NCI-H2081 (cell line): ENCODE results near the gene STARD9.
A peak's percentile ranks its signal among the peaks of the same experiment; 100 is the strongest.
"Not testable (repeated sequence)": the region's sequence is repeated elsewhere in the genome, so short reads cannot be mapped to it uniquely, and the experiment has no call there.

Source experiments
- DNase-seq, 2 experiments: peaks; one replicate each; lab custom pipeline; 2025; lab: John Stamatoyannopoulos, UW

The STARD9 gene

DNA sequence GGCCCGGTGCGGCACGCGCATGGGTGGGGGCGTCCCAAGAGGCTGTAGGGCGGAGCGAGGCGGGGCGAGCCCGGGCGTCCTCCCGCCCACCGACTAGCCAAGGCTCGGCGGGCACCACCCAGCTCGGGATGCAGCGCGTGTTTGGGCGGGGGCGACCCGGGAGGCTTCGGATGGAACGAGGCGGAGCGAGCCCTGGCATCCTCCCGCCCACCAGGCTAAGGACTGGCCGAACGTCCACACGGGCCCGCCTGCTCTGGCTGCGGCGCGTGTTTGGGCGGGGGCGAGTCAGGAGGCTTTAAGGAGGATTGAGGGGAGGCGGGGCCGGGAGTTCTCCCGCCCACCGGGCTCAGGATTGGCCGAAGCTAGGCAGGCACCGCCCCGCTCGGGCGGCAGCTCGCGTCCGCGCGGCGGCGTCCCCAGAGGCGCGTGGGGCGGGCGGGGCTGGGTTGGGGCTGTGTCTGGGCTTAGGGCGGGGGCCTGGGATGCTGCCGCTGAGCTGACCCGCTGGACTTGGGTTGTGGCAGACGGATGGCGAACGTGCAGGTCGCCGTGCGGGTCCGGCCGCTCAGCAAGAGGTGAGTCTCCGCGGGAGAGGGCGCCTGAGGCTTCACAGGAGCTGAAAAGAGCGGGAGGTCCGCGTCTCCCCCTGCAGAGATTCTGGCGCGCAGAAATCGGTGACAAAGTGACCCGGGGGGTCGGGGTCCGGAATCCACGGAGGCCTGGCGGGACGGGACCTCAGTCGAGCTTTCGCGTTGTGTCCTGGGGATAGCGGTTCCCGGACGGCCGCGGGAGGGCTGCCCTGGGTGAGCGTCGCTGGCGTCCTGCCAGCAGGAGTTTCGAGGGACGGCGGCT lies at the start of gene STARD9:
Gene STARD9 (plus strand): TSS at position 419 of the 852 bp plus-strand sequence. CDS start 110 bp downstream, at position 529.
- peak; percentile 97 to 98 for DNase-seq

DNA sequence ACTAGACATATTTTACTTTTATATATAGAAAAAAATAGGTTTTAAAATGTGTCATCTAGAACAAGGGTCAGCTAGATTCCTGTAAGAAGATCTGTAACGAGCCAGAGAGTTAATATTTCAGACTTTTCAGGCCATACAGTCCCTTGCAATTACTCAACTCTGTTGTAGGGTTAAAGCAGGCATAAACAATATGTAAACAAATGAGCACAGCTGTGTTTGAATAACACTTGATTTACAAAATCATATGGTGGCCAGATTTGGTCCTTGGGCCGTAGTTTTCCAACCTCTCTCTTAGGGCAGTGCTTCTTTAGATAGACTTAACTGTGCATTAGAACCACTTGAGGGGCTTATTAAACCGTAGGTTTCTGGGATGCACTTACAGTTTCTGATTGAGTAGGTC lies 46.4 kb upstream of the STARD9 start:
- DNase-seq: no peak

DNA sequence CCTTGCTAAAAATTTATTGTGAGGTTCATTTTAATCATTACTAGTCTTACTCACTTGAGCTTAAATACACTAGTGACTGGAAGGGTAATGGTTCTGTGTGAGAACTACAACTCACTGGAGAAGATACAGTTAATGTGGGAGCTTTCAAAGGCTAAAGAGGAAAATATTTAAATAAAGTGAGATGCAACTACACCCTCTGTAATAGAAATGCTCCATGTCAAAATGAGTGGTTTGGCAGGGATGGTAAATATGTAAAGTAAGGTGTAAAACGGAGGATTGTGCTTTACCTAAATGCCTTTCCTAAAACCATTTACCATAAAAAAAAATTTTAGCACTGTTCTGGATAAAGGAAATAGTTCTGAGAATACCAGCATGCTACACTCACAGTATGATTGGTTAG lies 42.2 kb upstream of the STARD9 start:
- DNase-seq: no peak

DNA sequence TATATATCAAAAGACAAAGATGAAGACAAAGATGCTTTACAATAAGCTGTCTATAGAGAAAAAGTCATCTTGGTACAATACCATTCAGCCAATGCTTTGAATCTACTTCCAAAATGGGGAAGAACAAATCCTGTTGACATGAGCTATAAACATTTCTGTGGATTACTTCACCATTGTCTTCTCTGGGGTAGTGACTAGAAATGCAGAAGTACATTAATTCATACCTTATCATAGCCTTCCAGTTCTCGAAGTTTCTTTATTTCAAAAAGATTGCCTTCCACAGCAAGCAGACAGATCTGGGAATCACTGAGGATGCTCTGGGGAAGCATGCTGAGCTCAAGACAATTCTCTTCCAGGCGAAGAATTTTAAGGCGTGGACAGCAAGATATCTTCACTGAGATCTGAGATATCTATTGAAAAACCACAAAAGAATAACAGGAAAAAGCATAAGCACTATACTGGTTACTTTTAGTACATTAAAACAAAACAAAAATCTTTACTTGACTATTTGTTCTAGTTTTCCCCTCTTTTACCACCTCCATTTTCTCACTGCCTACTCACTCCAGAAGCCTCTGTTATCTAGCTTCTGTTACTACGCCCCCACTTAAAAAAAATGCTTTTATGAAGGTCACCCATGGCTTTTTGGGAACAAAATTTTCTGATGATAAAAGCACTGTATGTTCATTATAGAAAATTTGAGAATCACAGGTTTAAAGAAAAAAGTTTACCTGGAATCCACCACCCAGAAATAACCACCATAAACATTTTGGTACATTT lies 30.4 kb upstream of the STARD9 start:
- DNase-seq: no peak

DNA sequence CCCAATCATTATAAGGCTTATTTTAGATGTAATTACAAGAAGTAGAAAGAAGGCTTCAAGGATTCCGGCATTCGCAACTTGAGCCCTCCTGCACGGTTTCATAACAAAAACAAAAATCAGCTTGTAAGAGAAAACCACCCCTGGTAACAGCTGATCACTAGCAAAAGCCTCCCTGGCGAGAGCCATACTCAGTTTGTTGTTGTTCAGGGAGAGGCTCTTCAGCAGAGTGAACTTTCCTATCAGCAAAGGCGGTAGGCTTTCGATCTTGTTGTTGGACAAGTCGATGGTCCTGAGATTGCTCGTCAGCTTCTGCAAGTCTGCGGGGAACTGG lies 27.5 kb upstream of the STARD9 start:
- DNase-seq: peak in 1 of 2 experiments; percentile 40

DNA sequence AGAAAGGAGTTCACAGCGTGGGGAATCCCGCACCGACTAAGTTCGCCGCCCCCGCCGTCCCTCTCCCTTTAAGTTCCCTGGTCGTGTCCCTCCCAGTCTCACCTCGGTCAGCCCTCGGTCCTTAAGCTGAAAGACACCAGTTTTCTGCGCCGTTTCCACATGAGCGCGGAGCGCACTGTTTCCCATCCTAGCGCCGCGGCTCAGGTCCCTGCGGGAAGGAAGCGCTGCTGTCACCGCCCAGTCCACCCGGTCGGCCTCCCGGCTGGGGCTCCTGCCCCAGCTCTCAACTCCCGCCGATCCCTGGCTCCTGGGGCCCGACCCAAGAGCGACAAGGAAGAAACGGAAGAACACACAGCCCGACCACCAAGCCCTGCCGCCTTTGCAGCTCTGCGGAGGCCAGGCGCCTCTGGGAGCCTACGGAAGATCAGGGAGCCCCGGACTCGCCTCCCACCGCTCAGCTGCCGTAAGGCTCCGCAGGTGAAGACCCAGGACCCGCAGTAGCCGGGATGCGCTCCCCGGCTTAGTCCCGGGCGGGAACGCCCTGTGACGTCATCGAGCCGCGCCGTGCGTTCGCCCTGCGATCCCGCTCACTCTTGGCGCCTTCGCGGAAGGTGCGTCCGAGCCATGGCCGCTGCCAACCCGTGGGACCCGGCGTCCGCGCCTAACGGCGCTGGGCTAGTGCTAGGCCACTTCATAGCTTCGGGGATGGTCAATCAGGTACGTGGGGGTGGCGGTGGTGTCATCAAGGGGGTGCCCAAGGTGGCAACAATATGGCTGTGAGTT lies 27.0 kb upstream of the STARD9 start, which contains the start of the genes HAUS2 and LRRC57:
Gene HAUS2 (plus strand): TSS at position 590 of the 783 bp plus-strand sequence. CDS start 35 bp downstream, at position 625.
Gene LRRC57 (minus strand): TSS at position 545 of the 783 bp plus-strand sequence. CDS start 359 bp downstream, at position 186.
- DNase-seq: peak; percentile 88 to 90

DNA sequence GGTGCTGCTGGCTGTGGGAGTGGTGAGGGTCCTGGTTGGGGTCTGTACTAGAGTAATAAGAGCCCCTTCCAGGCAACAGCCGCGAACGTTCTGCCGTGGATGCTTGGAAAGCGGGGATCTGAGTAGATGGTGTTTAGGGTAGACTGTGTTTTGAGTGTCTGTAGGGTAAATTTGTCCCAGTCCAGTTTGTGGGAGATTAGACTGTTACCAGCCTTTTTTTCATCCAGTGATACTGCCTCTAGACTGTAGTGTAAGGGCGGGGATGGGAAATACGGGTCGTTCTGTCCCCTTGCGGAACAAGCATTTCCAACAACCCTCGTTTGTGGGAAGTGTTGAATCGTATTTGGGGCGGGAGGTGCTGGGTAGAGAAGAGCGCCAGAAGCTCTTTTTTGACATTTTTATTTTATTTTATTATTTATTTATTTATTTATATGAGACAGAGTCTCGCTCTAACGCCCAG lies 26.3 kb upstream of the STARD9 start:
- peak; percentile 9 to 40 for DNase-seq

DNA sequence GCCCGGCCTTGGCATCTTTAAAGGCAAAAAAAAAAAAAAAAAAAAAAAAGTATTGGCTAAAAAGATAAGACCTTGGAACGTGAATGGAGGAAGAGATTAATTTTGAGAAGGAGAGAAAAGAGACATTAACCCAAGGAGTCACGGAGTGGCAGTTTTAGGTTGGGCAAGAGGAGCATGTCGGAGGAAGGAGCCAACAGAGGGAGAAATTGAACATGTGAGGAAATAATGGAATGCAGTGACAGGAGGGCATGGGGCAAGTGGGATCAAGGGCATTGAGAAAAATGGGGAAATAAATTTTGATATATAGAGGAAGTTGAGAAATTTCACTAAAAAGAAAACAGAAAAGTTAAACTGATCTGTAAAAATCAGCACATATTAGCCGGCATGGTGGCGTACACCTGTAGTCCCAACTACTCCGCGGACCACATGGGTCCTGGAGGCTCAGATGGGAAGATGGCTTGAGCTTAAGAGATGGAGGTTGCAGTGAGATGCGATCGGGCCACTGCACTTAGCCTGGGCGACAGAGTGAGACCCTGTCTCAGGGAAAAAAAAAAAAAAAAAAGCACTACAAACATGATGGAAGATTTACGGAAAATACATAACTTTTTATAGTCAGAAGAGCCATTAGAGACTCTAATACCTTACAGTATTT lies 25.5 kb upstream of the STARD9 start:
- DNase-seq: no peak

DNA sequence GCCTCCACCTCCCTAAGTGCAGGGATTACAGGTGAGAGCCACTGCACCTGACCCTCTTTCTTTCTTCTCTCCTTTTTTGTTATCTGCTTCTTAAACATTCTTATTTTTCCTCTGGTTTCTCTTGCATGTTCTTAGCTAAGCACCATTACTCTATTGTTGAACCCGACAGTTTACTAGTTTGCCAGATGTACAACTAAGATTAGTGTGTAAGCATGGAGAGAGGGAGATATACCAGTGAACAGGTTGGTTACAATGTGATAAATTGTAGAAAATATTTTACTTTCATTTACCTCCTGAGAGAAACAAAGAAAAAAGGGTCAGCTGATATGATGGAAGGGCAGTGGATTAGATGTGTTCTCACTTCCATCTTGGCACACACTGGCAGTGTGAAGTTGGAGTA lies 21.9 kb upstream of the STARD9 start:
- DNase-seq: no peak

DNA sequence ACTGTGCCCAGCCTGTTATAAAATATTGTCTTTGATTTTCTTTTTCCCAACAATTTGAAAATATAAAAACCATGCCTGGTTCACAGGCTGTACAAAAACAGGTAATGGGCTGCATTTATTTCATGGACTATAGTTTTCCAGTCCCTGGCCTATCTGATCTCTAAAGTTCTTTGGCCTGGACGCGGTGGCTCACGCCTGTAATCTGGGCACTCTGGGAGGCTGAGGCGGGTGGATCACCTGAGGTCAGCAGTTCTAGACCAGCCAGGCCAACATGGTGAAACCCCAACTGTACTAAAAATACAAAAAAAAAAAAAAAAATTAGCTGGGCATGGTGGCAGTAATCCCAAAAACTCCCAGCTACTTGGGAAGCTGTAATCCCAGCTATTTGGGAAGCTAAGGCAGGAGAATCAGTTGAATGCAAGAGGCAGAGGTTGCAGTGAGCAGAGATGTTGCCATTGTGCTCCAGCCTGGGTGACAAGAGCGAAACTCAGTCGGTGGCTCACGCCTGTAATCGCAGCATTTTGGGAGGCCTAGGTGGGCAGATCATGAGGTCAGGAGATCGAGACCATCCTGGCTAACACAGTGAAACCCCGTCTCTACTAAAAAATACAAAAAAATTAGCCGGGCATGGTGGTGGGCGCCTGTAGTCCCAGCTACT lies 18.7 kb upstream of the STARD9 start:
- DNase-seq: not testable (repeated sequence)

DNA sequence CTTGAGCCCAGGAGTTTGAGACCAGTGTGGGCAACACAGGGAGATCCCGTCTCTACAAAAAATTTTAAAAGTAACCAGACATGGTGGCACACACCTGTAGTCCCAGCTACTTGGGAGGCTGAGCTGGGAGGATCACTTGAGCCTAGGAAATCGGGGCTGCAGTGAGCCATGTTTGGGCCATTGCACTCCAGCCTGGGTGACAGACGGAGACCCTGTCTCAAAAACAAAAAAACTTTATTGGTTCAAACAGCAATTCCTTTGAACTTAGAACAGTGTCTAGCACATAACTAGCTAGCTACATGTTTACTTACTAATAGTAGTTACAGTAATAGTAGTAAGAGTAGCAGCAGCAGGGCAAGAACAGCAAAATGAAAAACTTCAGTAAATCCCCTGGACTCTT lies 16.7 kb upstream of the STARD9 start:
- DNase-seq: no peak

DNA sequence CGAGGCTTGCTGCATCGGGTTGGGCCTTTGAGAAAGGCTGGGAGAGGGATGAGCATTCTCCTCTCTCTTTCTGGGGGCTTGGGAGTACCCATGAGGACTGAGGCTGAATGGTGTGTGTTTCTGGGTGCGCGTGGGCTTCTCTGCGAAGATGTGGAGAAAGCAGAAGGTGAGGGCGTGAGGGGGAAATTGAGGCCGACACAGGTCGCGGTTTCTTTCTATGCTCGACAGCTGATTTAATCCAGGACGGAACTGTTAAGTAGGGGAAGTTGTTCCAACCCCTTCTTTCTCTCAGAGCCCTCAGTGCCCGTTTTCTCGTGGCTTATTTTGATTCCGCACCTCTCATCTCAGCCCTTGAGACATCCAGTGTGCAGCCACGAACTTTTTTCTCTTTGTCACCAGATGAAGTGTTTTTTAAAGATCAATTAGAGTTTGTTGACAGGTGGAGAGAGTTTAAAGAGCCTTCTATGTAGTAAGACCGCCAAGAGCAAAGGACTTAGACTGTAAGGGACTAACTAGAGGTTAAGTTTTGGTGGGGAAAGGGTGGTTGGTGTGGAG lies 711 bp downstream of the STARD9 start:
- no peak for DNase-seq

DNA sequence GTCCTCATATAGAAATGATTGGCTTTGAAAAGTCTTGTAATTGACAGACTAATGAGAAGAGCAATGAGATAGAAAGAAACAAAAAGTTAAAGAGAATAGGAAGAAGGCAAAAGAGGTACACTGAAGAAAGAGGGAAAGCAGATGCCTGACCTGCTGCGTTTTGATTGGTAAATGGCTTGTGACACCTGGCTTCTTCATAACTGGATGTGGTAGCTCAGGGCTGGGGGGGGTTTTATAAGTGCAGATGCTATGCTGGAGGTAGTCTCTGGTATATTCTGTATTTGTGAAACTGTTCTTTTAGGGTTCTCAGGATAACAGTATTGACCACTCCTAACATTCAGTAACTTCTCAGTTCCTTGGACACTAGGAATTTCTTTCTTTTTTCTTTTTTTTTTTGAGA lies 1.4 kb downstream of the STARD9 start:
- DNase-seq: no peak

DNA sequence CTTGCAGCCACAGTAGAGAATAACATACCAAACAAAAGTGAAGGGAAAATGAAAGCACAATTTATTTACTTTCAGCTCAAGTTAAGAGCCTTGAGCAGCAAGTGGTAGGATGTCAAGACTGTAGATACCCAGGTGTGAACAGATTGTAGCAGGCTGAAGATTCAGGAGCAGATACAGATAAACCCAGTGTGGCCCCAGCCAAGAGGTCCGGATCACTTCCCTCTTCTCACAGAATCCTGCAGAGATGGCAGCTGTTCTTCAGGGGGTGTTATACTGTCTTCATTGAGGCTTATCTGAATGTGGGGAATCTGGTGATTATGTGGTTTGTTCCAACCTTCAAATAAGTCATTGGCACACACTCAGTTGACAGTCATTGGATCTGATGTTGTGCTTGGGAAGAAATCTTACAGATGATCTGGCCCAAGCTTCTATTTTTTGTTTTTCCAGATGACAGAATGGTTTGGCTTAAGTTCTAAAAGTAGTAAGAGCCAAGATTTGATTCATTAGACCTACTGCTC lies 2.2 kb downstream of the STARD9 start:
- DNase-seq: no peak

DNA sequence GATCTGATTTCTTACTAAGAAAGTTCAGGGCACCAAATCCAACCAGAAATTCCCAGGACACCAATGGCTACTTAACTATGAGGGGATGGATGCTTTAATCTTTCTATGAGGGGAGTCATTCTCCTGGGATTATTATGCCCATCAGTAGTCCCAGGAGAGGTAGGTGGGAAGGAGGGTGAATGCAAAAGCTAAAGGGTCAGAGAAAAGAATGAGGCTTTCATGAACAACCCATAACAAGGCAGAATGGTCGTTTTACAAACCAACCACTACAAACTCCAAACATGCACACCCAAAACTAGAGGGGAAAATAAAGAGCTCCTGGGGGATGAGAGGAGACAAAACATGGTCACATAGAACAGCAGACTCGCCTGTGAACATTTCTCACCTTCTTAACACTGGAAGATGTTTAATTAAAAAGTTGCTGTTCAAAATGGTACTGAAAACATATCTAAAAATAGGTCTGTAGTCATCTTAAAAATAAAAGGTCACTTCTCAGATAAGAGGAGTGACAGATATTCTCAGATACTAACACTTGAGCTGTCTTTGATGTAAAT lies 3.7 kb downstream of the STARD9 start:
- DNase-seq: no peak

DNA sequence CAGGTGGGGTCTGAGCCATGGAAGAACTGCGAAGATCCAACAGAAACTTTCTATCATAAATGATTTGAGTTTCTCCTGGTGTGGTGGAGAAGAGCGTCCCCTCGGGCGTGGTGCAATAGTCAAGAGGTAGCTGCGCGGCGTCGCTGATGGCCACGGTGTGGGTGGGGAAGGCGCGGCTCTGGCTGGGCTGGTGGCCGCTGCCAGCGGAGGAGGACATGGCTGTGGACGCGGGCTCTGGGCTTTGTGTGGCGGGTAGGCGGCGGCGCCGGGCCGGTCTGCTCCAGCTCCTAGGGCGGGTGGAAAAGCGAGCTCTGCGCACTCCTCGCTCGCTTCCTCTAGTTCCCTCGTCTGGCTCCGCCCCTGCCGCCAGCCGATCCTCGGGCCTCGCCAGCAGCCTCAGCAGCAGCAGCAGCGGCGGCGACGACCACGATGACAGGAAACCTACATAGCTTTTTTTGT lies 5.9 kb downstream of the STARD9 start:
- DNase-seq: peak; percentile 72 to 88

DNA sequence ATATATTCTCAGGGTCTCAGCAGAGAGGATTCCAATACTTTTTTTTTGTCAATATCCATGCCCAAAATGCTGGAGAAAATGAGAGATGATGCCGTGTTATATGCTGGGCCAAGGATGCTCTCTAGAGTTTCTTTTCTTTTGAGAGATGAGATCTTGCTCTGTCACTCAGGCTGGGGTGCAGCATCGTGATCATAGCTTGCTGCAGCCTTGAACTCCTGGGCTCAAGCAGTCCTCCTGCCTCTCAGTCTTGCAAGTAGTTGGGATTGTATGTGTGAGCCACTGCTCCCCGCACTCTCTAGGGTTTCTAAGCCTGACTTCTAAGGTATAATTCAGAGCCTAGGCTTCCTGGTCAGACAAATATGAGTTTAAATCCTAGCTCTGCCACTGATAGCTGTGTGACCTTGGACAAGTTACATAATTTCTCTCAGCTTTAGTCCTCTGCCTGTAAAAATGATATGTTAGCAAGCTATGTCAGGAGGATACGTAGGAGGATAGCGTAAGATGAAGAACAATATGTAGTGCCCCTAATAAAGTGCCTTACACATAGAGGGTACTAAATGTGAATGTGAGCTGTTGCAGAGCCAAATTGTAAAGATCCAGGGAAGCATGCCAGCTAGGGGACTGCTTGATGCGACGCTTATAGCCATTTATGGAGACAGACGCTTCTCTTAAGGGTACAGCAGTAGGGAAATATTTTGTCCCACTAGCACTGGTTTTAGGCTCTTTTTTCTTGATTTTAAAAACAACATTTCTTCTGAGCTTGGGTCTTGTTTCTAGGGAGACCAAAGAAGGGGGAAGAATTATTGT lies 7.4 kb downstream of the STARD9 start:
- DNase-seq: no peak

DNA sequence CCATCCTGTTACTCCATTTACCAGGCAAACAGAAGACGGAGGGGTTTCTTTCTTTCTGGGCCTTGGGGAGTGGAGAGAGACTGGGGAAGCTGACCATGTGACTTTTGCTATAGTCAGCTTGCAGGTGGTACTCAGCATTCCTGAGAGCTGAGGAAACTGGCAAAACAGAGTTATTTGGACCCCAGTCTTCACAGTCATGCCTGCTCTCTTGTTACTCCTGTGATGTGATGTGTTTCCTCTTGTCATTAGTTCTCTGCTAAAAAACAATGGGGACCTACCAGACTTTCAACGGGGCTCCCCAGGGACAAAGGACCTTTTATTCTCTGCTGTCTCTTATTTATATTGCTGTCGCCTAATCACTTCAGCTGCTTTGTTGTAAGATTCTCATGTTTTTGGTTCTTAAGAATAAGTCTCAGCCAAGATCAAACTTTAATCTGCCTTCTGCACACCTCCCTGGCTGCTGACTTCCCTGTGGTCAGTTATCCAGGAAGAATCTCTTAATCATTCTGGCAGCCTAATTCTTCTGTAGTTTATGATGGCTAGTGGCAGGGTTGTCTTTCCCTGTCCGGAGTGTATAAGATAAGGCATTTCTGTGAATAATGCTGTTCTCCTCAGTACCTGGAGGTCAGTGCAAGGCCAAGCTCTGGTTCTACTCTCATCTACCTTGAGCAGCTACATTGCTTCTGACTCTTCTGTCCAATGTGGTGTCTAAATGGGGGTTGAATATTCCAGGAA lies 8.8 kb downstream of the STARD9 start:
- no peak for DNase-seq
